HG03280 (cell line): ENCODE measurements around the gene MTCH1.

Experiments
- ATAC-seq: cut with Tn5 transposase; IDR thresholded peaks from one replicate; pipeline ENCODE4 v1.9.1; 2021; ENCODE audit warnings: mild to moderate bottlenecking, moderate library complexity; ENCODE audit not compliant: unreplicated experiment

Gene MTCH1

GRCh38 chr6:36927691-36928546 lies 58.1 kb downstream of the MTCH1 start:
- ATAC-seq, result no peak

DNA sequence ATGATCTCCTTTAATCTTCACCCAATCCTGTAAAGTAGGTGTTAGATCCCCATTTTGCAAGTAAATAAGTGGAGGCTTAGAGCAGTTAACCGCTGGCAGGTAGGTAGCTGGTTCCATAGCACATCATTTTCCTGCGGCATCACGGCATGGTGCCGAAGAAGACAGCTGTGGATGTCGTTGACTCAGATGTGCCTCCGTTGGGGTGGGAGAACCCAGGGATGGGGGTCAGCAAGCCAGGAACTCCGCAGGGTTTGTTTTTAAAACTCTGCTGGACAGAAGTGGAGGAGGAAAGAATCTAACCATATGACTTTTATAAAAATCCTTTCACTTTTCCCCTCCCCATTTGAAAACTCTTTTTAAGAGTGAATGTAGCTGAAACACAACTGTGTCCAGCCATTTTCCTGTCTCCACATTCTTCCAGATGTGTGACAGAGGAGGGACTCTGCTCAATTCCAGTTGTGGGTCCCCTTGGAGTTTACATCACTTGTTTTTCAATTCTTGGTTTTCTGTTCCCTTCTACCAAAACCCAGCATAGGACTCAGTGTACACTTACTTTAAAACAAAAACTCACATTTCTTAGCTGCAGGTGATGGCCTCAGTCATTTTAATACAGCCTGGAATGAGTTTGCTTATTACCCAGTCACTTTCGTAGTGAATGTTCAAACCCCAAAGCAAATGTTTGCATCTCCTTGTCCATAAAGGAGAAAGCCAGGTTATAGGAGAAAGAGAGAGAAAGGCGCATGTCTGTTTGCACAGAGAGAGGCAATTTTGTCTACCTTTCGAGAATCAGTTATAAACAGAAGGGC lies 59.1 kb downstream of the MTCH1 start:
- ATAC-seq, result no peak

DNA sequence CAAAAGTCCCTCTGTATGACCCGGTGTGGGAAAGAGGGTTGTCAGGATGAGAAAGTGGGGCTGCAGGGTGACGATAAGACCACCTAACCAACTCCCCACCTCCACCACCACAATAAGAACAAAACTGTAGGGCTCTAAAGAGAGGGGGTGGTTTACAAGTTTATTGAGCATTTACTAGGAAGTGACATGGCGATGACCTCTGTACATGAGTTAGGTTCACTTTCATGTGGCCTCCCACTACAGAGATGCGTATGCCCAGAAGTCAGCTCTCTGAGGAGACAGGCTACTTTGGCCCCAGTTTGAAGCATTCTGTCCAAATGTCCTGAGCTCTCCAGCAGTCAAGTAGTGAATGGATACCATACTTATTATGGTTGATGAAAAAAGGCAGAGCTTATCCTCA lies 60.2 kb downstream of the MTCH1 start:
- no peak for ATAC-seq

- no peak for ATAC-seq
Measured at GRCh38 chr6:36924778-36925374, 61.1 kb downstream of the MTCH1 start.

GRCh38 chr6:36924131-36924530 lies 61.9 kb downstream of the MTCH1 start:
- no peak for ATAC-seq

DNA sequence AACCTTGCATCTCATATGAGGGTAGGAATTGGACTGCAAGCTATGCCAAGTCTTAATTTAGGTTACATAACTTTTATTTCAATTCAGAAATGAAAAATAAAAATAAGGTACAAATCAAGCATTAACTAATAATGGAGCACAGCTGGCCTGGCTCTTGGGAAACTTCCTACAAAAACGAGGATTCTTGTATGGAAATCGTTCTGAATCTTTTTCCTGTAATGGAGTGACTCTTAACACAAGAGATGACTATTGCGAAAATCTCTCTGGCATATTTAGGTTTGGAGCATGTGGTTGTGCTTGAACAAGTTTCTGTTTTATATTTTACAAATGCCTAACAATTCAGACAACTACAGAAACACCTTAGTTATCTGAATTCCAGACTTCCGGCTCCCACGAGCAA lies 65.5 kb downstream of the MTCH1 start:
- no peak for ATAC-seq

GRCh38 chr6:36920049-36920448 lies 65.9 kb downstream of the MTCH1 start:
- ATAC-seq, result no peak
